ENCODE results near the gene STAT3. TPM values are rescaled to one million over a fixed set of nuclear protein-coding genes. Genes with fewer than 3 reads are reported as not detected.

Gene STAT3
- total and polyA plus RNA-seq, 9 of the 15 experiments (the other 6 are each of a cell fraction or from before 2014, with no cell fraction given), result 90.0 to 179 (median 114) TPM

DNA sequence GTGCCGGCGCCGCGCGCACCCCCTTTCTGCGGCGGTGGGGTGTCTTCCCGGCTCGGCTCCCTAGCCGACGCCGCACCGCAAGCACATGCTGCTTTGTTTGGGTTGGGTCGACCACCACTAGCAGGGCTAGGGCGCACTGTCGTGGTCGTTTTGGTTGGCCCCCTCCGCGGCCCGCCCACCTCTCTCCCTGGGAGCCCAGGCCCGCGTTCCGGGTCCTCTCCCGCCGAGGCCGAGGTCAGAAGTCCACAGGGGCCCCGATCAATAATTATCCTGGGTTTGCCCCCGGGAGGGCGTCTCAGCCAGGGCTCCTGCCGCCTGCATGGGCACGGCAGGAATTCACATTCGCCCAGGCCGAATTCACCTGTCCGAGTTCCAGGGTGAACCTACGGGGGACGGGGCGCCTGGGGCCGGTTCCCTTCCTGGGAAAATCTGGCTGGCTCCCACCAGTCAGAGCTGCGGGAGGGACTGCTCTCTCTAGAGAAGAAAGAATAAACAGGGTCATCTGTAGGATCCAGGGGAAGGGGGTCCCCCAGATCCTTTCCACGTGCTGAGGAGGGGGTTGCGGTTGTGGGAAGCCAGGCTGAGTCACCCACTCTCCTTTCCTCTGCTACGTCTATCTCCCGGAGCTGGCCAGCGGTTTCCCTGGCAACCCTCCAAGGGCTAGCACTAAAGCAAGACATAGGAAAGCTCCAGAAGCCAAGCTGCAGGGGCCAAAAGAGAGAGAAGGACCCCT, 111.5 kb downstream of the STAT3 start (continued):
- TF ChIP-seq ZNF133 (CRISPR knock-in tag; IDR thresholded peaks at IDR 0.05) (no peak), TFE3 (CRISPR knock-in tag; IDR thresholded peaks at IDR 0.05) (no peak), NR2F6 (CRISPR knock-in tag; IDR thresholded peaks at IDR 0.05) (no peak), ETV6 (IDR thresholded peaks at IDR 0.05; ENCODE audit: borderline replicate concordance in 1 of 2, low read depth in 2 of 2, low read length in 1 of 2) (no peak), ETV6 (CRISPR knock-in tag; IDR thresholded peaks at IDR 0.05; ENCODE audit: borderline replicate concordance) (no peak), ZNF592 (IDR thresholded peaks at IDR 0.05) (peak; percentile 77), EWSR1 (IDR thresholded peaks at IDR 0.05; ENCODE audit: borderline replicate concordance, low read depth, partially characterized antibody) (no peak), ESRRA (IDR thresholded peaks at IDR 0.05; ENCODE audit: borderline replicate concordance, low read depth) (peak; percentile 67), DEAF1 (CRISPR knock-in tag; IDR thresholded peaks at IDR 0.05) (no peak), ATF2 (CRISPR knock-in tag; IDR thresholded peaks at IDR 0.05) (no peak), FOSL1 (tag; conservative IDR thresholded peaks at IDR 0.05) (peak; percentile 95)
- TF ChIP-seq, protein P1, sequence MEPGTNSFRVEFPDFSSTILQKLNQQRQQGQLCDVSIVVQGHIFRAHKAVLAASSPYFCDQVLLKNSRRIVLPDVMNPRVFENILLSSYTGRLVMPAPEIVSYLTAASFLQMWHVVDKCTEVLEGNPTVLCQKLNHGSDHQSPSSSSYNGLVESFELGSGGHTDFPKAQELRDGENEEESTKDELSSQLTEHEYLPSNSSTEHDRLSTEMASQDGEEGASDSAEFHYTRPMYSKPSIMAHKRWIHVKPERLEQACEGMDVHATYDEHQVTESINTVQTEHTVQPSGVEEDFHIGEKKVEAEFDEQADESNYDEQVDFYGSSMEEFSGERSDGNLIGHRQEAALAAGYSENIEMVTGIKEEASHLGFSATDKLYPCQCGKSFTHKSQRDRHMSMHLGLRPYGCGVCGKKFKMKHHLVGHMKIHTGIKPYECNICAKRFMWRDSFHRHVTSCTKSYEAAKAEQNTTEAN (CRISPR knock-in tag; IDR thresholded peaks at IDR 0.05), result no peak
- TF ChIP-seq, protein P2, sequence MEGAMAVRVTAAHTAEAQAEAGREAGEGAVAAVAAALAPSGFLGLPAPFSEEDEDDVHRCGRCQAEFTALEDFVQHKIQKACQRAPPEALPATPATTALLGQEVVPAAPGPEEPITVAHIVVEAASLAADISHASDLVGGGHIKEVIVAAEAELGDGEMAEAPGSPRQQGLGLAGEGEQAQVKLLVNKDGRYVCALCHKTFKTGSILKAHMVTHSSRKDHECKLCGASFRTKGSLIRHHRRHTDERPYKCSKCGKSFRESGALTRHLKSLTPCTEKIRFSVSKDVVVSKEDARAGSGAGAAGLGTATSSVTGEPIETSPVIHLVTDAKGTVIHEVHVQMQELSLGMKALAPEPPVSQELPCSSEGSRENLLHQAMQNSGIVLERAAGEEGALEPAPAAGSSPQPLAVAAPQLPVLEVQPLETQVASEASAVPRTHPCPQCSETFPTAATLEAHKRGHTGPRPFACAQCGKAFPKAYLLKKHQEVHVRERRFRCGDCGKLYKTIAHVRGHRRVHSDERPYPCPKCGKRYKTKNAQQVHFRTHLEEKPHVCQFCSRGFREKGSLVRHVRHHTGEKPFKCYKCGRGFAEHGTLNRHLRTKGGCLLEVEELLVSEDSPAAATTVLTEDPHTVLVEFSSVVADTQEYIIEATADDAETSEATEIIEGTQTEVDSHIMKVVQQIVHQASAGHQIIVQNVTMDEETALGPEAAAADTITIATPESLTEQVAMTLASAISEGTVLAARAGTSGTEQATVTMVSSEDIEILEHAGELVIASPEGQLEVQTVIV (CRISPR knock-in tag; IDR thresholded peaks at IDR 0.05; ENCODE audit: borderline replicate concordance), result no peak
